KMS-11 (cell line): Measurements from ENCODE around the gene ZNHIT2.

Source experiments
- H2AFZ ChIP-seq: fragments of 200-600 bp; sonication (generic); 2 replicates; pipeline ENCODE4 v1.6.1; 2016; ENCODE audit warnings: antibody characterized with exemption, mixed run types, low read depth
- H3K27ac ChIP-seq: fragments of 200-600 bp; sonication (generic); 2 replicates; pipeline ENCODE4 v1.6.1; 2016; ENCODE audit warnings: mild to moderate bottlenecking, mixed run types
- H3K27me3 ChIP-seq: fragments of 200-600 bp; sonication (generic); 2 replicates; pipeline ENCODE4 v1.6.1; 2017; ENCODE audit warnings: mild to moderate bottlenecking, low read depth, mixed run types, moderate library complexity; ENCODE audit not compliant: insufficient read depth
- H3K36me3 ChIP-seq: fragments of 200-600 bp; sonication (generic); 2 replicates; pipeline ENCODE4 v1.6.1; 2017; ENCODE audit warnings: mild to moderate bottlenecking, mixed run types; ENCODE audit not compliant: insufficient read depth
- H3K4me1 ChIP-seq: fragments of 200-600 bp; sonication (generic); 2 replicates; pipeline ENCODE4 v1.6.1; 2016; ENCODE audit warnings: mild to moderate bottlenecking, low read depth, mixed run types; ENCODE audit not compliant: poor library complexity, severe bottlenecking
- H3K4me2 ChIP-seq: fragments of 200-600 bp; sonication (generic); 2 replicates; pipeline ENCODE4 v1.7.0; 2016; ENCODE audit warnings: mild to moderate bottlenecking, mixed run types
- H3K4me3 ChIP-seq: fragments of 200-600 bp; sonication (generic); IDR thresholded peaks from 2 replicates; pipeline ENCODE4 v1.6.1; 2017; ENCODE audit warnings: low read depth, low read length, mixed read lengths; ENCODE audit not compliant: insufficient read depth
- H3K79me2 ChIP-seq: fragments of 200-600 bp; sonication (generic); 2 replicates; pipeline ENCODE4 v1.6.1; 2016; ENCODE audit warnings: low read depth, mixed run types; ENCODE audit not compliant: insufficient read depth
- H3K9ac ChIP-seq: fragments of 200-600 bp; sonication (generic); 2 replicates; pipeline ENCODE4 v1.6.1; 2016; ENCODE audit warnings: mild to moderate bottlenecking, mixed run types
- H4K20me1 ChIP-seq: fragments of 200-600 bp; sonication (generic); 2 replicates; pipeline ENCODE4 v1.6.1; 2016; ENCODE audit warnings: mild to moderate bottlenecking, mixed run types; ENCODE audit not compliant: insufficient read depth
- CTCF ChIP-seq: fragments of 200-600 bp; sonication (generic); conservative IDR thresholded peaks from 2 replicates; pipeline ENCODE4 v1.6.1; 2017; ENCODE audit warnings: low read depth, mild to moderate bottlenecking, antibody characterized with exemption, low read length, moderate library complexity, mixed read lengths

ZNHIT2 gene

DNA sequence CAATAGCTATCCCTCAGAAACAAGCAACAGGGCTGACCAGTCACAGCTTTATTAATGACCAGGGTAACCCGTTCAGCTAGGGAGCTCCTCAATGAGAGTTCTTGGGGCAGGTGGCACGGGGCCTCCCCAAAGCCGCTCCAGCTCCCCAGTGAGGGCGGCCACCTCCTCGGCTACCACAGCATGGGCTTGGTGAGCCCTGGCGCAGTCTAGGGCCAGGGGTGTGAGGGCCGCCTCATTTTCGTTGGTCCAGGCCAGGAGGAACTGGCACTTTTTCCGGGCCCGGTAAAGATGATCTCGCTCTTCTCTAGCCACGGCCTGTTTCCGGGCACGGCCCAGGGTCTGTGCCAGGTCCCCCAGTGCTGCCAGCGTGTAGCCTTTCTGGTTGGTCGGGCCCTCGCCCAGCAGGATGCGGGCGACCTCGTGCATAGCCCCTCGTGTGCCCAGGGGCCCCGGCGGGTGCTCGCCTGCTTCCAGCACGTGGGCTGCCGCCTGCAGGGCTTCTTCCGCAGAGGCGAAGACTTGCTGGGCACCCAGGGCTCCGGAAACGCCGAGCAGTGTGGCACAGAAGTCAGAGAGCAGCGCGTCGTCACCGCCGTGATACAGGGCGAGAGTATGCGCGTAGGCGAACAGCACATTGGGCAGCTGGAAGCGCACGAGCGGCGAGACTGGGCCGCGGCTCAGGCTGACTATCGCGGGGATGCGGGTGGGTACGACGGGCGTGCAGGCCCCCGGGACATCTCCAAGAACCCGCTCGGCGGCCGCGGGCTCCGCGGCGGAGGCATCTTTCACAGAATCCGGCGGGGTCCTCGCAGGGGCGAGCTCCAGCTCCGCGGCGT is 913 bp downstream of the ZNHIT2 start:
- Histone ChIP-seq H3K4me3 (no peak overlapping the region), H3K27ac (peak overlapping the region; percentile 99), H3K79me2 (peaks cover 47% of the 10 kb centered on the region), H2AFZ (0 out of 2 replicates have a peak overlapping the region, but pooled peaks have one; percentile 6), H3K9ac (peak overlapping the region; percentile 95), H3K4me1 (peaks cover 46% of the 10 kb centered on the region), H3K27me3 (no peaks in the 10 kb centered on the region), H4K20me1 (no peaks in the 10 kb centered on the region), H3K36me3 (no peaks in the 10 kb centered on the region), H3K4me2 (peak overlapping the region; percentile 89)
- no peak for TF ChIP-seq CTCF

GRCh38 chr11:65115361-65116082 is 2.0 kb downstream of the ZNHIT2 start:
- no peaks in the 10 kb centered on the region for H3K27me3 ChIP-seq
- no peak overlapping the region for H2AFZ ChIP-seq
- no peaks in the 10 kb centered on the region for H3K36me3 ChIP-seq
- no peak overlapping the region for H3K4me3 ChIP-seq
- TF ChIP-seq CTCF: no peak
- peaks cover 50% of the 10 kb centered on the region for H3K4me1 ChIP-seq
- H3K79me2 ChIP-seq: peaks cover 36% of the 10 kb centered on the region
- H3K4me2 ChIP-seq: peak overlapping the region; percentile 89
- H3K27ac ChIP-seq: peak overlapping the region; percentile 99; the same call in 1 of the 2 replicates
- no peaks in the 10 kb centered on the region for H4K20me1 ChIP-seq
- no peak overlapping the region for H3K9ac ChIP-seq

- H3K27me3 ChIP-seq: no peaks in the 10 kb centered on the region
- no peak overlapping the region for H3K4me3 ChIP-seq
- no peak for TF ChIP-seq CTCF
- no peak overlapping the region for H3K27ac ChIP-seq
- peaks cover 49% of the 10 kb centered on the region for H3K4me1 ChIP-seq
- peaks cover 27% of the 10 kb centered on the region for H3K79me2 ChIP-seq
- no peak overlapping the region for H3K9ac ChIP-seq
- no peaks in the 10 kb centered on the region for H4K20me1 ChIP-seq
- no peak overlapping the region for H3K4me2 ChIP-seq
- H3K36me3 ChIP-seq: no peaks in the 10 kb centered on the region
- no peak overlapping the region for H2AFZ ChIP-seq
Measured at GRCh38 chr11:65114538-65115171, 2.8 kb downstream of the ZNHIT2 start.

DNA sequence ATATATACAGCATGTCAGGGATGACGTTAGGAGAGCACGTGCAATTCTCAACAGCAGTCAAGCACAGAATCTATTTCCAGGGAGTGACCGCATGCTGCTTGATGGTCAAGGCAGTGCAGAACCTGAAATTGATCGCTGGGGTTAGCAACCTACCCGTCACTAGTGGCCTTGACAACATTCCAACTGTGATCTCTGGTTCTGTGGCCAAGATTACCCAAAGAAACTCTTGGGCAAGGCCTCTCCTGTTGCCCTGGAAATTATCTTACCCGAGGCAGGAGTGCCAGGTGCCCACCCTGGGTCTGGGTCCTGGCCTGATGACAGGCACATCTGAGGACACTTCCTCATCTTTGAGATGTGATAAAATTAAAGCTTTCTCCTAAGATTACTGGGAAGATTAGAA is 3.7 kb downstream of the ZNHIT2 start:
- no peak overlapping the region for H3K4me2 ChIP-seq
- no peak overlapping the region for H2AFZ ChIP-seq
- H4K20me1 ChIP-seq: no peaks in the 10 kb centered on the region
- H3K27ac ChIP-seq: no peak overlapping the region
- no peak overlapping the region for H3K4me3 ChIP-seq
- H3K9ac ChIP-seq: no peak overlapping the region
- H3K79me2 ChIP-seq: peaks cover 19% of the 10 kb centered on the region
- no peak for TF ChIP-seq CTCF
- no peaks in the 10 kb centered on the region for H3K27me3 ChIP-seq
- peaks cover 41% of the 10 kb centered on the region for H3K4me1 ChIP-seq
- no peaks in the 10 kb centered on the region for H3K36me3 ChIP-seq
